ENCODE measurements around the gene STK32C.

Gene STK32C

DNA sequence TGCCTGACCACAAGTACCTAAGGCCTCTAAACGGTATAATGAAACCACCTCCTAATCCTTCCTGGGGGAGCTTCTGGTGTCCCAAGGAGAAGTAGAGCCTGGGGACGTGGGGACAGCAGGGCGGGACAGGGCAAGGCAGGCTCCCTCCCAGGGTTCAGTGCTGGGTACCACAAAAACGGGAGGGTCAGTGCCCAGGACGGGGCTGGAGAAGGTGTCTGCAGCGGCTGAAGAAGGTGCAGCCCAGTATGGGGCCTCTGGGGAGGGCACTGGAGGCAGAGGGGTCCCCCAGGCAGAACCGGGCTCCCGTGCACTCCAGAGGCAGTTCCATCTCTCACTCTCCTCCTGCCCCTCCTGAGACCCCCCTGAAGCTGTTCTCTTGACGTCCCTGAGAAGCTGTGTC, 74.8 kb downstream of the STK32C start:
- Mint-ChIP-seq H3K36me3 (ENCODE audit: low read depth) (no peaks in the 10 kb centered on the region), H3K4me3 (no peak overlapping the region), H3K9me3 (no peaks in the 10 kb centered on the region), H3K27ac (no peak overlapping the region), H3K27me3 (ENCODE audit: low read depth, poor library complexity) (peaks cover 7% of the 10 kb centered on the region), H3K4me1 (peaks cover 29% of the 10 kb centered on the region)
- TF ChIP-seq, protein P1, sequence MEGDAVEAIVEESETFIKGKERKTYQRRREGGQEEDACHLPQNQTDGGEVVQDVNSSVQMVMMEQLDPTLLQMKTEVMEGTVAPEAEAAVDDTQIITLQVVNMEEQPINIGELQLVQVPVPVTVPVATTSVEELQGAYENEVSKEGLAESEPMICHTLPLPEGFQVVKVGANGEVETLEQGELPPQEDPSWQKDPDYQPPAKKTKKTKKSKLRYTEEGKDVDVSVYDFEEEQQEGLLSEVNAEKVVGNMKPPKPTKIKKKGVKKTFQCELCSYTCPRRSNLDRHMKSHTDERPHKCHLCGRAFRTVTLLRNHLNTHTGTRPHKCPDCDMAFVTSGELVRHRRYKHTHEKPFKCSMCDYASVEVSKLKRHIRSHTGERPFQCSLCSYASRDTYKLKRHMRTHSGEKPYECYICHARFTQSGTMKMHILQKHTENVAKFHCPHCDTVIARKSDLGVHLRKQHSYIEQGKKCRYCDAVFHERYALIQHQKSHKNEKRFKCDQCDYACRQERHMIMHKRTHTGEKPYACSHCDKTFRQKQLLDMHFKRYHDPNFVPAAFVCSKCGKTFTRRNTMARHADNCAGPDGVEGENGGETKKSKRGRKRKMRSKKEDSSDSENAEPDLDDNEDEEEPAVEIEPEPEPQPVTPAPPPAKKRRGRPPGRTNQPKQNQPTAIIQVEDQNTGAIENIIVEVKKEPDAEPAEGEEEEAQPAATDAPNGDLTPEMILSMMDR (IDR thresholded peaks at IDR 0.05) = no peak
- no peak for DNase-seq

DNA sequence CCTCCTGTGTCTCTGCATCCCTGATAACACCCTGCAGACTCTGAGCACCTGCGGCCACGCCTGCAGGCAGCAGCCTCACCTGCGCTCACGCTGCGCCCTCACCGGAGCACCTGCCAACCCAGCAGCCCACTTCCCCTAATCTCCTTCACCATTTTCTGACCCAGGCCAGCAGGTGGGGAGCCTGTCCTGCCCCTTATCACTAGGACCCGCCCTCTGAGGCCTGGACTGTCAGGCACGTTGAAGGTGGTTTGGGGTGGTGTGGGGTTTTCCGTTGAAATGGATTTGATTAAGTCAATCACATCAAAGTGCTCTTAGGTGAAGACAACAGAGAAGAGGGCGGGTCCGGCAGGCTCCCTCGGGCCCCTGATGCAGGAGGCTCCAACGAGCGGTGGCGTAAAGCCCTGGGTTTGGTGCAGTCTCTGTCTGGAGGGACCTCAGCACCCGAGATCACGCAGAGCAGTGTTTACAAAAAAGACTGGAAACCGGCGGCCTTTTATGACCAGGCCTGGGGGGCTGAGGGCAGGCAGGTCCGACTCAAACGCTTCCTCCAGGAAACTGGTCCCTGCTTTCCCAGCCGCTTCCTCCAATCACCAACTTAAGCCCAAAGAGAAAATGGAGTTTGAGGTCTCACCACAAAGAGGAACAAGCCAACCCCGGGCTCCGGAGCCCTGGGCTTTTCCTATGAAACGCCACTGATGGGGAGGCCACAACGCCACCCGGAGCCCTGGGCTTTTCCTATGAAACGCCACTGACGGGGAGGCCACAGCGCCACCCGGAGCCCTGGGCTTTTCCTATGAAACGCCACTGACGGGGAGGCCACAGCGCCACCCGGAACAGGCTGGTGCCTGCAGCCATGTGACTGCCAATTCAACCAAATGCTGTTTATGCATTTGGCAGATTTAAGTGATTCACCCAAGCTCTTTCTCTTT, 75.5 kb downstream of the STK32C start:
- DNase-seq = no peak
- Mint-ChIP-seq H3K4me1 (peaks cover 27% of the 10 kb centered on the region), H3K27me3 (ENCODE audit: low read depth, poor library complexity) (peaks cover 7% of the 10 kb centered on the region), H3K27ac (no peak overlapping the region), H3K36me3 (ENCODE audit: low read depth) (no peaks in the 10 kb centered on the region), H3K9me3 (no peaks in the 10 kb centered on the region), H3K4me3 (no peak overlapping the region)
- TF ChIP-seq, protein P1 (IDR thresholded peaks at IDR 0.05) = no peak

DNA sequence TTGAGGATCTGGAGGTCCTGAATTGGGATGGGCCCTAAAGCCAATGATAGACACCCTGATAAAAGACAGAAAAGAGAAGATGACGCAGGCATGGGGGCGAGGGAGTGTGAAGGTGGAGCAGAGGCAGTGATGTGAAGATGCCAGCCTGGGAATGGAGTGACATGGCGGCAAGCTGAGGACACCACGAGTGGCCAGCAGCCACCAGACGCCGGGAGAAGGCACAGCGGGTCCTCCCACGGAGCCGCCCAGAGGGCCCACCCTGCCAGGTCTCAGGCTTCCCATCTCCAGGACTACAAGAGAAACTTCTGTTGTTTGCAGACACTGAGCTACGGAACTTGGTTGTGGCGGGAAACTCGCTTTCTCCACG, 76.1 kb downstream of the STK32C start:
- TF ChIP-seq, protein P1 (IDR thresholded peaks at IDR 0.05) = no peak
- H3K9me3 Mint-ChIP-seq = no peaks in the 10 kb centered on the region
- peaks cover 27% of the 10 kb centered on the region for H3K4me1 Mint-ChIP-seq
- H3K36me3 Mint-ChIP-seq (ENCODE audit: low read depth) = no peaks in the 10 kb centered on the region
- no peak for DNase-seq
- H3K27ac Mint-ChIP-seq = no peak overlapping the region
- no peak overlapping the region for H3K4me3 Mint-ChIP-seq
- peaks cover 11% of the 10 kb centered on the region for H3K27me3 Mint-ChIP-seq (ENCODE audit: low read depth, poor library complexity)

DNA sequence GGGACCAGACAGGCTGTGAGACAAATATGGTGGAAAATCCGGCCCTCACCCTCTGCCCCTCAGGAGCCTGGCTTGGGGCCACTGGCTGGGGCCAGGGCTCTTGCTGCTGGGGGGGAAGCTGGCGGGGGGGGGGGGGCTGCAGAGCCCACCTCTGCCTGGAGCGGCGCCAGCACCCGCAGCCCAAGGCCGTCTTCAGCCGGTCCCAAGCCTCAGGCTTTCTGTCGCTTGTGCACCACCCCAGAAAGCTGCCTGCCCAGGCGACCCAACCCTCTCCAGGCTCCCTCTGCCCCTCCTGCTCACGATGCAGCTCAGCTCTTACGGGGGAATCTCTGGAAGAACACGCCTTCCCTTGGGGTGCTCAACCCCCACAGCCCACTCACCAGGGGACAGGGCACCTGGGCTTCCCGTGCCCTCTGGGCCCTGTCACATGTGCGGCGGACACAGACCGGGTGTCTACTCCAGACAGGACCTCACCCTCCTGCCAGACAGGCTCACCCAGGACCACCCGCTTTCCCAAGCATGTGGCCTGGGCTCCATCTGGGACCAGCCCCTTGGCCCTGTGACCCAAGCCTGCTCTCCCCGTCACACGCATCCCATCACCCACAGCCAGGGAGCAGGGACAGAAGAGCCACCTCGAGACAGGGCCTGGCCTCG, 77.1 kb downstream of the STK32C start:
- Mint-ChIP-seq H3K27ac (peak overlapping the region; percentile 48), H3K4me3 (no peak overlapping the region), H3K9me3 (no peaks in the 10 kb centered on the region), H3K4me1 (peaks cover 27% of the 10 kb centered on the region), H3K36me3 (ENCODE audit: low read depth) (no peaks in the 10 kb centered on the region), H3K27me3 (ENCODE audit: low read depth, poor library complexity) (peaks cover 11% of the 10 kb centered on the region)
- DNase-seq = no peak
- TF ChIP-seq, protein P1 (IDR thresholded peaks at IDR 0.05) = no peak

DNA sequence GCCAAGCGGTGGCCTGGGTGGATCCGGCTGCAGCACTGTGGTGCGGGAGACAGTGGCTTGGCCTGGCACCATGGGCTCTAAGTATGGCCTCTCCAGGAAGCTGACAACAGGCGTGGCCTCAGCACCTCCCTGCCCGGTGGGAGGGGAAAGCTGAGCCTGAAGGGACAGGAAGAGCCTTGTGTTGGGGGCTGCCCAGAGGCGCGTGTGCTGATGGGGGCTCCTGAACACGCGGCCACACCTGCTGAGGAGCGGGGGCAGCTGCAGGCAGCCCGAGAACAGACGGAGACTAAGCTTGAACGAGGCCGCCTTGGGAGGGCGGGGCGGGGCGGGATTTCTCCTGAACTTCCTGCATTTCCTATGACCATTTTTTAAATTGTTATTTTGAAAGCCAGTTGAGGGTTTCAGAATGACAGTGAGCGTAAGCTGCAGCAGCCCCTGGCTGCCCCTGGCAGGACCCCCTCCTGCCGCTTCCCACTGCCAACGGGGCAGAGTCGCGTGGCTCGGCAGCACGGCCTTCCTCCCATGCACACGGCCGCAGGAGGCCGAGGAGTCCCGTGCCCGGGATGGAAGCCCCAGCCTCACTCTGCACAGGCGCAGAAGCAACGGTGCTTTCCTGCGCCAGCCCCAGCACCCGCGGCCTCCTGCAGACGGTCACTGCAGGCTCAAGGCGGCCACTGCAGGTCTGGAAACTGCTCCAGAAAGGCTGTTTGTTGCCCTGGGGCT, 77.8 kb downstream of the STK32C start:
- no peak for DNase-seq
- Mint-ChIP-seq H3K36me3 (ENCODE audit: low read depth) (no peaks in the 10 kb centered on the region), H3K27ac (no peak overlapping the region), H3K4me3 (no peak overlapping the region), H3K4me1 (peaks cover 27% of the 10 kb centered on the region), H3K9me3 (no peaks in the 10 kb centered on the region), H3K27me3 (ENCODE audit: low read depth, poor library complexity) (peaks cover 11% of the 10 kb centered on the region)
- TF ChIP-seq, protein P1 (IDR thresholded peaks at IDR 0.05) = no peak

All from nephron progenitor cell (in vitro differentiated cells).